GM12864 (cell line): ENCODE measurements around the gene RBM23.
A peak's percentile ranks its signal among the peaks of the same experiment; 100 is the strongest.
"Not testable (repeated sequence)": the region's sequence is repeated elsewhere in the genome, so short reads cannot be mapped to it uniquely, and the experiment has no call there.

ENCODE experiments used
- DNase-seq: peaks from one replicate; pipeline ENCODE4 v3.0.0-alpha.2; 2011; ENCODE audit warnings: low read depth
- H3K4me3 ChIP-seq: 2 replicates; pipeline ENCODE4 v1.5.1; 2011; ENCODE audit warnings: mild to moderate bottlenecking, low read depth, low read length, control low read depth
- CTCF ChIP-seq: IDR thresholded peaks from 2 replicates; pipeline ENCODE4 v1.5.1; 2011; ENCODE audit warnings: low read depth, mild to moderate bottlenecking, moderate library complexity, low read length, control low read depth, inconsistent platforms; ENCODE audit errors: missing control alignments

RBM23 gene

GRCh38 chr14:22918804-22919600, at the start of gene RBM23:
RBM23 (minus strand) TSS chr14:22919149.
- peak within 1 kb of the TSS; percentile 89 for H3K4me3 ChIP-seq
- DNase-seq: peak; percentile 100
- TF ChIP-seq CTCF: no peak

DNA sequence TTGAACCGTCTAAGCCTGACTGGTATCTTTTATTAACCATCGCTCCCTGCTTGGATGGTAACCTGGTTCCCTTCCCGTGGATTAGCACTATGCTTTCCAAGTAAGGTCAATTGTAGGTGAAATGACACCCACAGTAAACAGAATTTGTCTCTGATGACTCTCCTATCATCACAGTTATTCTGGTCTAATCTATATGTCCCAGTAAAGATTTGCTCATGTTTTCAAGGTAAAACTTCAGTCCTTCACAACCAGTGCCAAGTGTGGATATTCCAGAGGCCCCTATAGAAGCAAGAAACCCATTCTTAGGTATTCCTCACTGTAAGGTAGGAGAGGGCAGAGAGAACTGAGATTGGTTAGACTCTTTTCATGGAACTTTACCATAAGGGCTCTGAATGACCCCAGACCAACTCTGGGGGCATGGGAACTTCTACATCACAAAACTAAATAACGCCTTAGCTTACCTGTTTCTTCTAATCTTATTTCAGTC, 47.9 kb upstream of the RBM23 start:
- no peak for DNase-seq
- no peak for TF ChIP-seq CTCF
- no peak overlapping the region for H3K4me3 ChIP-seq

DNA sequence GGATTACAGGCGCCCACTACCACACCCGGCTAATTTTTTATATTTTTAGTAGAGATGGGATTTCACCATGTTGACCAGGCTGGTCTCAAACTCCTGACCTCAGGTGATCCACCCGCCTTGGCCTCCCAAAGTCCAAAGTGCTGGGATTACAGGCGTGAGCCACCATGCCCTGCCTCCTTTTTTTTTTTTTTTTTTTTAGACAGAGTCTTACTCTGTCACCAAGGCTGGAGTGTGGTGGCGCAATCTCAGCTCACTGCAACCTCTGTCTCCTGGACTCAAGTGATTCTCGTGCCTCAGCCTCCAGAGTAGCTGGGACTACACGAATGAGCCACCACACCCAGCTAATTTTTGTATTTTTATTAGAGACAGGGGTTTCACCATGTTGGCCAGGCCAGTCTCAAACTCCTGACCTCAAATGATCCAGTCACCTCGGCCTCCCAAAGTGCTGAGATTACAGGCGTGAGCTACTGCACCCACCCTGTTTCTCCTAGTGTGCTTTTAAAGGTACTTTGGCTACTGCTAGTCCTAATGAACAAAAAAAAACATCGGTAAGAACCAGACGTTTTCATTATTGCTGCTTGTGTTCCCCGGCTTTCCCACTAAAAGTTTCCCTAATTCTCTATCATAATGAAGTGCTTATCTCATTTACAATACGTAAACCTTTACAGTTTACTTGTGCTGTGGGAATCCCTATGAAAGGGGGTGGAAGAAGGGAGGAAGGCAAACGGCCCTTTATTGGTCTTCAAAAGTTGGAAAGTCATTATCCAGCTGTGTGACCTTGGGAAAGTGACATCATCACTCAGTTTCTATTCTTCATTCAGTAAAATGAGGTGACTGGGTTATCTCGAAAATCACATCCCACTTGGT, 47.2 kb upstream of the RBM23 start:
- not testable (repeated sequence) for DNase-seq, H3K4me3 ChIP-seq

GRCh38 chr14:22962061-22962676, 43.2 kb upstream of the RBM23 start:
- no peak overlapping the region for H3K4me3 ChIP-seq
- no peak for TF ChIP-seq CTCF
- no peak for DNase-seq

DNA sequence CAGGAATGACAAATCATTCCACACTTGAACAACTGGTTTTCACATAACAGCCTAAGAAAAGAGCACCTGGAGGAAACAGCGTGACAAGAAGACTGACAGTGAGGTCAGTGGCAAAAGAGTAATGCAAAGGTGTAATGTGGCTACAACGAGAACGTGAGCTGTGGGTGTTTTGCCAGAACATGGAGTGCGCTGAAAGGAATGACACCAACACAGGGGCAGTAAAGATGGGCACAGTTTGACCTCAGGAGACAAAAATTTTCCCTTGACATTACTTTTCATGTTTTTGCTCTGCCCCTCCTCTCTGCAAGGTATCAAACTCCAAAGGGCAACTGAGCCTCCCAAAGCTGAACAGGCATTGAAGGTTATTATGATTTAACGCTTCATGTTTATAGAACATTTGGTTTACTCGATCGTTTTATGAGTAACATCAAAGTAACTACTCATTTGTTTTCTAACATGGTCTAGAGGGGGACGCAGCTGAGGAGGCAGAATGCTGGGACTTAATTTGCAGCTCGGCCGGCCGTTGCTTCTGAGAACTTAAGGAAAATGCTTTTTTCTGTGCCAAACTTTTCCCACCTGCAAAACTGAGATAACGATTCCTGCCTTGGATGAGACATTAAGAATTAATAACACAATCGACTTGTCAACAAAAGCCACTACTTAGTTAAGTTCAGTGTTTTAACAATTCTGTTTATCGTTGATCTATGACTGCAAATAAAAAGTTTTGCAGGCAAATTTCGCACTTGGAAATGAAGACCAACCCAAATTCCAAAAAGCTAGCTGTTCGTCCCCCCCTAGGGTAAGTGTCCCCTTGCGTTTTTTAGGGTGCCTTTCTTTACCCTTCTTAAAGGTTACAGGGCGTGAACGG, 37.0 kb upstream of the RBM23 start:
- no peak for TF ChIP-seq CTCF
- no peak for DNase-seq

DNA sequence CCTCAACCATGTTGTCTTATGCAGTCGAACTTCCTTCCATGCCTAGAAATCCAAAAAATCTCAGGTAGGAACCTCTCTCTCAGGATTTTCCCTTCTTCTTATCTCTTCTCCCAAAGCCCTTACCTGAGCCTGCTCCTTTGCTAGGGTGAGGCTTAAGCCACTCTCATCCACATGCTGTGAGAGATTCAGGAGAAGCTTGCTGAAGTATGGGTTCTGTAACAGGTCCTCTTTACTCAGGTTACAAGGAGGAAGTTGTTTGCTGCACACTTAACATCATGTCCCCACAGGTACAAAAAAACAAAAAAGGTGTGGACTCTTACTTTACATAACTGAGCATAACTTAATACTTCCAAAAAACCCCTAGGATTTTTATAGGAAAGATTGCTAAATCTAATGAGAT, 33.5 kb upstream of the RBM23 start:
- no peak overlapping the region for H3K4me3 ChIP-seq
- DNase-seq: no peak
- no peak for TF ChIP-seq CTCF

More for the DNA sequence above, 37.0 kb upstream of the RBM23 start:
- peak overlapping the region; percentile 81 for H3K4me3 ChIP-seq

DNA sequence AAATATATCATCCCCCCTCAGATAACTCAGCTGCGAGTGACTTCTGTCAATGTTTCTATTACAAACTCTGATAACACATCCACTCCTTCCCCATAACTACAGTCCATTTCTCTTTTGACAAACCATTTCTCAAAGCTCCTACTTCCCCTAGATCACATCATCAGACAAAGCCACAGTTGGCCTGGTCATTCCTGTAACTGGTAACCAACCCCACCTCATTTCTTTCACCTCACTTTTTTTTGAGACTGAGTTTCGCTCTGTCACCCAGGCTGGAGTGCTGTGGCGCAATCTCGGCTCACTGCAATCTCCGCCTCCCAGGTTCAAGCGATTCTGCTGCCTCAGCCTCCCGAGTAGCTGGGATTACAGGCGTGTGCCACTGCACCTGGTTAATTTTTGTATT, 32.8 kb upstream of the RBM23 start:
- H3K4me3 ChIP-seq, DNase-seq: not testable (repeated sequence)
